Chondrocyte (in vitro differentiated cells): Measurements from ENCODE around the gene UBE2S. TPM values are rescaled to one million over a fixed set of nuclear protein-coding genes. Genes with fewer than 3 reads are reported as not detected.
"Not testable (repeated sequence)": the region's sequence is repeated elsewhere in the genome, so short reads cannot be mapped to it uniquely, and the experiment has no call there.

Experiments
- DNase-seq: peaks from one replicate; pipeline ENCODE4 v3.0.0; 2021; ENCODE audit warnings: mixed read lengths, low spot score
- H3K27ac Mint-ChIP-seq: one replicate; pipeline ENCODE4 v1.8.0; 2021; ENCODE audit warnings: mild to moderate bottlenecking, moderate library complexity, mixed read lengths; ENCODE audit not compliant: unreplicated experiment
- H3K27me3 Mint-ChIP-seq: 2 replicates; pipeline ENCODE4 v1.8.0; 2021; ENCODE audit warnings: low read depth, mixed read lengths
- H3K36me3 Mint-ChIP-seq: 2 replicates; pipeline ENCODE4 v1.8.0; 2021; ENCODE audit warnings: low read depth, mixed read lengths
- H3K4me1 Mint-ChIP-seq: 2 replicates; pipeline ENCODE4 v1.8.0; 2021; ENCODE audit warnings: low read depth, mild to moderate bottlenecking, mixed read lengths
- H3K4me3 Mint-ChIP-seq: one replicate; pipeline ENCODE4 v1.8.0; 2021; ENCODE audit warnings: mild to moderate bottlenecking, moderate library complexity, mixed read lengths; ENCODE audit not compliant: unreplicated experiment
- H3K9me3 Mint-ChIP-seq: 2 replicates; pipeline ENCODE4 v1.8.0; 2021; ENCODE audit warnings: low read depth, mixed read lengths
- total RNA-seq: library from RNA; stranded (reverse); gene quantifications from 3 replicates; pipeline ENCODE4 v1.2.1, GENCODE V29; 2021
- TF ChIP-seq, protein P1 (sequence below): fragments of 200-600 bp; sonication (generic); IDR thresholded peaks from 2 replicates; pipeline ENCODE4 v1.5.0; 2021; ENCODE audit warnings: antibody characterized with exemption, mild to moderate bottlenecking, moderate library complexity

Gene UBE2S
- total RNA-seq, 1 donor from 2014 or later: 79.7 TPM

DNA sequence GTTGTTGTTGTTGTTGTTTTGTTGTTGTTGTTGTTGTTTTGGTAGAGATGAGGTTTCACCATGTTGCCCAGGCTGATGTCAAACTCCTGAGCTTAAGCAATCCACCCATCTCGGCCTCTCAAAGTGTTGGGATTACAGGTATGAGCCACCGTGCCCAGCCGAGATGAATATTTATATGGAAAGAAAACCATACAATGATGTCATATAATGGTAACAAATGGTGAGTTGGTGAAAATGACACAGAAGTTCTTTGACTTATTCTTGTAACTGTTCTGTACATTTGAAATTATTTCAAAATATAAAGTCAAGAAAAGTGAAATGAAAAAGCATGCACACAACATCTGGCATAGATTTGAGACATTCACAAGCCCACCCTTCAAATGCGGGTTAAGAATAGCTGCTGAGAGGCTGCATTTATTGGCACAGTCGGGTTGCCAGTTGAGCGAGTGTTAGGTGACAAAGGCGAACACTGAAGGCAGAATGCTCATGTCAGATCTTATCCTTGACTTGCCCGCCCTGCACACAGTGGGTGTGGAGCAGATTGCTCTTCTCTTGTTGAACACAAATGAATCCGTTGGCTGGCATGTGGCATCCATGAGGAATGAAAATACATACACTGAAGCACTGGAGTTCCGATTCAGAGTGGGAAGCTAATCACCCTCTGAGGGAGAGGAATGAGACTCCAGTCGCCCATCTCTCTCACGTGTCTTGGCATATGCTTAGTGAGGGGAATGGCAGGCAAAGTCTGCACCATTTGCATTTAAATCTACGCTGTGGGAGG, 15.8 kb upstream of the UBE2S start:
- Mint-ChIP-seq H3K9me3 (no peaks in the 10 kb centered on the region), H3K36me3 (no peaks in the 10 kb centered on the region), H3K4me3 (no peak overlapping the region), H3K27ac (no peak overlapping the region), H3K27me3 (peaks cover 18% of the 10 kb centered on the region), H3K4me1 (no peaks in the 10 kb centered on the region)
- TF ChIP-seq, protein P1, sequence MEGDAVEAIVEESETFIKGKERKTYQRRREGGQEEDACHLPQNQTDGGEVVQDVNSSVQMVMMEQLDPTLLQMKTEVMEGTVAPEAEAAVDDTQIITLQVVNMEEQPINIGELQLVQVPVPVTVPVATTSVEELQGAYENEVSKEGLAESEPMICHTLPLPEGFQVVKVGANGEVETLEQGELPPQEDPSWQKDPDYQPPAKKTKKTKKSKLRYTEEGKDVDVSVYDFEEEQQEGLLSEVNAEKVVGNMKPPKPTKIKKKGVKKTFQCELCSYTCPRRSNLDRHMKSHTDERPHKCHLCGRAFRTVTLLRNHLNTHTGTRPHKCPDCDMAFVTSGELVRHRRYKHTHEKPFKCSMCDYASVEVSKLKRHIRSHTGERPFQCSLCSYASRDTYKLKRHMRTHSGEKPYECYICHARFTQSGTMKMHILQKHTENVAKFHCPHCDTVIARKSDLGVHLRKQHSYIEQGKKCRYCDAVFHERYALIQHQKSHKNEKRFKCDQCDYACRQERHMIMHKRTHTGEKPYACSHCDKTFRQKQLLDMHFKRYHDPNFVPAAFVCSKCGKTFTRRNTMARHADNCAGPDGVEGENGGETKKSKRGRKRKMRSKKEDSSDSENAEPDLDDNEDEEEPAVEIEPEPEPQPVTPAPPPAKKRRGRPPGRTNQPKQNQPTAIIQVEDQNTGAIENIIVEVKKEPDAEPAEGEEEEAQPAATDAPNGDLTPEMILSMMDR: no peak
- no peak for DNase-seq

DNA sequence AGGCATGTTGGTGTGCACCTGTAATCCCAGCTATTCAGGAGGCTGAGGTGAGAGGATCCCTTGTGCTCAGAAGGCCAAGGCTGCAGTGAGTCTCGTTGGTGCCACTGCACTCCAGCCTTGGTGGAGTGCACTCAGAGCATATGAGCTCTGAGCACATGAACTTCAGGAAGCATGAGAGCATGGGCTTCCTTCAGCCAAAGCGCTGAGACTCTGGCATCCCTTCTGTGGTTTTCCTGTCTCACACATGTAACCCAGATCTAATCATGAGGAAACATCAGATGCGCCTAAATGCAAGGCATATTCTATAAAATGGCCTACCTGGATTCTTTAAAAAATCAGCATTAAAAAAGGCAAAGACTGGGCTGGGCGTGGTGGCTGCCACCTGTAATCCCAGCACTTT, 13.7 kb upstream of the UBE2S start:
- H3K4me3 Mint-ChIP-seq, DNase-seq, H3K9me3 Mint-ChIP-seq, H3K4me1 Mint-ChIP-seq, H3K27ac Mint-ChIP-seq, H3K36me3 Mint-ChIP-seq: not testable (repeated sequence)
- H3K27me3 Mint-ChIP-seq: peaks cover 18% of the 10 kb centered on the region

DNA sequence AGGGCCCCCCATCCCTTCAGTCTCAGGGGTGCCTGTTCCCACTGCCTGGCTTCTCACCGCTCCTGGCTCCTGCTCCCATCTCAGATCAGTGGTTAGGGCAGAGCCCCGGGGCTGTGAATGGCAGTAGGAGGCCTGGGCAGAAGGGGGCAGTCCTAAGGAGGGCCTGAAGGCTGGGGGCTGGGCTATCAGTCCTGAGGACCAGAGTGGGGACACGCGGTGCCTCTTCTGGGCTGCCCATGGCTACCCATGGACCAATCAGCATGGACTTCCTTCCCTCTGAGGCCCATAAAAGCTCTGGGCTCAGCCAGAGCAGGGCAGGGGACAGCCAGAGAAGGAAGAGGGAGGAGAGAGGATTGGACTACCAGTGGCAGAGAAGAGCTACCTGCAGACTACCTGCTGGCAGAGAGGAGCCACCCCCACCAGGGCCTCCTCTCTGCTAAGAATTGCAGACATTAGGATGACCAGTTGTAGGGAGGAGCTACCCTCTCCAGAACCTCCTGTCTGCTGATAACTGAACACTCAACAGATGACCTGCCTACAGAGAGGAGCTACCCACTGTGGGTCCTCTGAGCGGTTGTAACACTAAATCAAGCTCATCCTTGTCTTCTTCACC, 12.1 kb upstream of the UBE2S start:
- Mint-ChIP-seq H3K9me3 (no peaks in the 10 kb centered on the region), H3K27ac (no peak overlapping the region), H3K4me1 (no peaks in the 10 kb centered on the region), H3K27me3 (peaks cover 14% of the 10 kb centered on the region), H3K36me3 (no peaks in the 10 kb centered on the region), H3K4me3 (no peak overlapping the region)
- TF ChIP-seq, protein P1: no peak
- no peak for DNase-seq

DNA sequence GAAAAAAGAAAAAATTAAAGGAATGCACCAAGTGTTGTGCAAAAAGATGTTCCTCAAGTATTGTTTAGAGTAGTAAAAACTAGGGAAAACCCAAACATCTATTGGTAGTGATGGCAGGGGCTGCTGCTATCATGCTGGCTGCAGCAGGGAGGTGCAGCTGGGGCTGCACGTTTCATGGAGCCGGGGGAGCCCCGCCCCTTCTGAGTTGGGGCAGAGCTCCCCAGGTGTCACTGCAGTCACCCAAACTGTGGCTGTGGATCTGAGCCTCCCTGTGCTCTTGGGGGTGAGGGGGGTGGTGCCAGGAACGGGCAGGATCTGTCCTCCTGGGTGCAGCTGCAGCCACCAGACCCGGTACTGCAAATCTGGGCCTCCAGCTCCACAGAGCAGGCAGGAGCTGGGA, 11.5 kb upstream of the UBE2S start:
- no peak overlapping the region for H3K27ac Mint-ChIP-seq
- H3K9me3 Mint-ChIP-seq: no peaks in the 10 kb centered on the region
- no peaks in the 10 kb centered on the region for H3K36me3 Mint-ChIP-seq
- DNase-seq: no peak
- TF ChIP-seq, protein P1: no peak
- H3K27me3 Mint-ChIP-seq: peaks cover 13% of the 10 kb centered on the region
- no peaks in the 10 kb centered on the region for H3K4me1 Mint-ChIP-seq
- no peak overlapping the region for H3K4me3 Mint-ChIP-seq

DNA sequence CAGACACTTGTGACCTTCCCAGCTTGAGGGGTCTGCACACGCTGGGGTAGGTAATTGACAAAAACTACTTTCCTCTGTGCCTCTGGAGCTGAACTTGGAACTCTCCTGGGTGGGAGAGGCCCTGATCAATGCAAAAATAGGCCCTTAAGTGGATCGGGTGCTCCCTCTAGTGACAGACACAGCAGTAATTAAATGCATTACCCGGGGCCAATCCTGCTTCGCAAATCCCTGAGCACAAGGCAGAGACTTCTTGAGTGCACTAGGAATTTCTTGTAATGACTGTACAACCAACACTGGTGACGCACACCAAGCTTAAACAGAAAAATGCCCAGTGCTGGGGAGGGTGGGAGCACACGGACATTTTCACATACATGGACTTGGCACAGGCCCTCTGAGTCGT, 10.6 kb upstream of the UBE2S start:
- TF ChIP-seq, protein P1: peak; percentile 92

DNA sequence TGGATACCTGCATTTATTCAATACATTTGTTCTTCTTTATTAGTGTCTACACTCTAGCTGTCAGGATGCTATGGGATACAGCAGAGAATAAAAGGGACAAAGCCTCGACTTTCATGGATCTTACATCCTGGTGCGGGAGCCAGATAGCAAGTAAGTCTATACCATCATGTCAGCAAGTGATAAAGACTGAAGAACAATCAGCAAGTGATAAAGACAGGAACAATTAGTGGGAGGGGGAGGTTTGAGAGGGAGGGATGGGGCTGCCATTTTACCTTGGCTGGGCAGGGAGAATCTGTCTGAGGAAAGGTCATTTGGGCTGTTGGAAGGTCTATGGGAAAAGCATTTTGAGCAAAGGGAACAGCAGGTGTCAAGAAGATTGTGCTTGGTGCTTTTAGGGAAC, 2.6 kb upstream of the UBE2S start:
- DNase-seq: no peak
- peaks cover 14% of the 10 kb centered on the region for H3K36me3 Mint-ChIP-seq
- peaks cover 9% of the 10 kb centered on the region for H3K9me3 Mint-ChIP-seq
- H3K4me1 Mint-ChIP-seq: peaks cover 22% of the 10 kb centered on the region
- H3K27ac Mint-ChIP-seq: no peak overlapping the region
- peaks cover 2% of the 10 kb centered on the region for H3K27me3 Mint-ChIP-seq
- TF ChIP-seq, protein P1: no peak
- H3K4me3 Mint-ChIP-seq: no peak overlapping the region

More for the DNA sequence above, 10.6 kb upstream of the UBE2S start:
- H3K27me3 Mint-ChIP-seq: peaks cover 8% of the 10 kb centered on the region
- H3K9me3 Mint-ChIP-seq: no peaks in the 10 kb centered on the region
- DNase-seq: no peak
- no peaks in the 10 kb centered on the region for H3K36me3 Mint-ChIP-seq
- no peak overlapping the region for H3K4me3 Mint-ChIP-seq
- no peaks in the 10 kb centered on the region for H3K4me1 Mint-ChIP-seq
- no peak overlapping the region for H3K27ac Mint-ChIP-seq

DNA sequence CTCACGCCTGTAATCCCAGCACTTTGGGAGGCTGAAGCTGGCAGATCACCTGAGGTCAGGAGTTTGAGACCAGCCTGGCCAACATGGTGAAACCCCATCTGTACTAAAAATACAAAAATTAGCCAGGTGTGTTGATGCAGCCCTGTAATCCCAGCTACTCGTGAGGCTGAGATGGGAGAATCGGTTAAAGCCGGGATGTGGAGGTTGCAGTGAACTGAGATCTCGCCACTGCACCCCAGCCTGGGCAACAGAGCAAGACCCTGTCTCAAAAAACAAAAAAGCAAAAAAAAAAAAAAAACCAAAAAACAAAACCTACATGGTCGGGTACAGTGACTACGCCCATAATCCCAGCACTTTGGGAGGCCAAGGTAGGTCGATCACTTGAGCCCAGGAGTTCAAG, 1.6 kb upstream of the UBE2S start:
- peak overlapping the region; percentile 98 for H3K27ac Mint-ChIP-seq
- not testable (repeated sequence) for H3K4me3 Mint-ChIP-seq, DNase-seq, H3K9me3 Mint-ChIP-seq, H3K27me3 Mint-ChIP-seq
- H3K36me3 Mint-ChIP-seq: peaks cover 14% of the 10 kb centered on the region
- H3K4me1 Mint-ChIP-seq: peaks cover 22% of the 10 kb centered on the region
